ENCODE data around the gene CHI3L1.

CHI3L1 gene

DNA sequence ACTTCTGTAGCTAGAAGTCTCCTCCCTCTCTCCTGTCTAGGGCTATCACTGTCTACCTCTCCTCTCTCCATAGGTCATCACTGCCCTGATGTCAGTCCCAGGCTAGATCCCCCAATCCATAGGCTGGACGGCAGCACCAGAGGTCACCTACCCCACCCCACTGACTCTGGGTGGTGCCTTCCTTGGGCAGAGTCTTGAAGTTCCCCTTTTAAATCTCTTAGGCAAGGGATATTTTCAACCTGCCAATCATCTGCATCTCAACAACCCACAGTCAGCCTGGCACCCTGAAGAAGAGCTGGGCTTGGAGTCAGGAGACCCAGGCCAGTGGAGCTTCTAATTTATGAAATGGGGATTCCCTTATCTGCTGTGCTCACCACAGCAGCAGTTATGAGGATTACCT lies 24.1 kb downstream of the CHI3L1 start:
- TF ChIP-seq TCF12 (IDR thresholded peaks at IDR 0.05; ENCODE audit: low read depth) (no peak), TEAD4 (IDR thresholded peaks at IDR 0.05) (no peak), CREB1 (IDR thresholded peaks at IDR 0.05; ENCODE audit: low read depth) (no peak), EGR1 (IDR thresholded peaks at IDR 0.05) (no peak), FOXM1 (IDR thresholded peaks at IDR 0.05; ENCODE audit: borderline replicate concordance, low read depth) (no peak), TAF1 (IDR thresholded peaks at IDR 0.05; ENCODE audit: low read depth) (no peak), NFIC (IDR thresholded peaks at IDR 0.05) (no peak), YY1 (IDR thresholded peaks at IDR 0.05; ENCODE audit: low read depth) (no peak)
- TF ChIP-seq, protein P1, sequence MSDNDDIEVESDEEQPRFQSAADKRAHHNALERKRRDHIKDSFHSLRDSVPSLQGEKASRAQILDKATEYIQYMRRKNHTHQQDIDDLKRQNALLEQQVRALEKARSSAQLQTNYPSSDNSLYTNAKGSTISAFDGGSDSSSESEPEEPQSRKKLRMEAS (IDR thresholded peaks at IDR 0.05) = no peak
- TF ChIP-seq, protein P2, sequence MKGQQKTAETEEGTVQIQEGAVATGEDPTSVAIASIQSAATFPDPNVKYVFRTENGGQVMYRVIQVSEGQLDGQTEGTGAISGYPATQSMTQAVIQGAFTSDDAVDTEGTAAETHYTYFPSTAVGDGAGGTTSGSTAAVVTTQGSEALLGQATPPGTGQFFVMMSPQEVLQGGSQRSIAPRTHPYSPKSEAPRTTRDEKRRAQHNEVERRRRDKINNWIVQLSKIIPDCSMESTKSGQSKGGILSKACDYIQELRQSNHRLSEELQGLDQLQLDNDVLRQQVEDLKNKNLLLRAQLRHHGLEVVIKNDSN (IDR thresholded peaks at IDR 0.05) = no peak

DNA sequence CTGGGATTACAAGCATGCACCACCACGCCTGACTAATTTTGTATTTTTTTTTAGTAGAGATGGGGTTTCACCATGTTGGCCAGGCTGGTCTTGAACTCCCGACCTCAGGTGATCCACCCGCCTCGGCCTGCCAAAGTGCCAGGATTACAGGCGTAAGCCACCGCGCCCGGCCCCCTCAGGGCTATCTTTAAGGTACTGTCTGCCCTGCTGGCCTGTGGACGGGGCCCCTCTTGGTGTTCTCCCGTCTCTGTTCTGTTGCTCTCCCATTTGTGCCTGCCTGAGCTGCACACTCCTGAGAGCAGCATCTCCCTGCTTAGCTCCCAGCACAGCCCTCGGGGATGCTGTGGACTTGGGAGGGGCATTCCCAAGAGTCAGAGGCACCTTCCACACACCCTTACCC lies 24.8 kb downstream of the CHI3L1 start:
- TF ChIP-seq CREB1 (IDR thresholded peaks at IDR 0.05; ENCODE audit: low read depth) = no peak
- no peak for TF ChIP-seq ZBTB7A (IDR thresholded peaks at IDR 0.05; ENCODE audit: low read depth)
- no peak for TF ChIP-seq EP300 (IDR thresholded peaks at IDR 0.05; ENCODE audit: borderline replicate concordance)

DNA sequence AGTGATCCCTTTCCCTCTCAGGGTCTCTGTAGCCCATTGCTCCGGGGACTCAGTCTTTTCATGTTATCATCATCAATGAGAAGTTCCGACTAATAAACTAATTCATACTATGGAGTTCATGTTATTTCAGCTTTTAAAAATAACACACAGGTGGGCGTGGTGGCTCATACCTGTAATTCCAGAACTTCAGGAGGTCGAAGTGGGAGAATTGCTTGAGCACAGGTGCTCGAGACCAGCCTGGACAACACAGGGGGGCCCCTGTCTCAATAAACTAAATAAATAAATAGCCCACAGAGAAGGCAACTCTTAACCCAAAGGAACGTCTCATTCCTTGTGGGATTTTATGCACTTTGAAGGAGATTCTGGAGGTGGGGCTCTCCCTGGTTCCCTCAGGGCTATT lies 25.3 kb downstream of the CHI3L1 start:
- TF ChIP-seq EGR1 (IDR thresholded peaks at IDR 0.05) = no peak
- TF ChIP-seq, protein P2 (IDR thresholded peaks at IDR 0.05) = no peak
- peak; percentile 83 for TF ChIP-seq TCF12 (IDR thresholded peaks at IDR 0.05; ENCODE audit: low read depth)
- TF ChIP-seq EP300 (IDR thresholded peaks at IDR 0.05; ENCODE audit: borderline replicate concordance) = peak; percentile 68
- TF ChIP-seq YY1 (IDR thresholded peaks at IDR 0.05; ENCODE audit: low read depth) = no peak
- TF ChIP-seq ZBTB7A (IDR thresholded peaks at IDR 0.05; ENCODE audit: low read depth) = no peak
- TF ChIP-seq TEAD4 (IDR thresholded peaks at IDR 0.05) = peak; percentile 48; the same call in 1 of the 2 replicates
- TF ChIP-seq, protein P1 (IDR thresholded peaks at IDR 0.05) = no peak
- TF ChIP-seq RAD21 (IDR thresholded peaks at IDR 0.05; ENCODE audit: low read depth) = no peak

DNA sequence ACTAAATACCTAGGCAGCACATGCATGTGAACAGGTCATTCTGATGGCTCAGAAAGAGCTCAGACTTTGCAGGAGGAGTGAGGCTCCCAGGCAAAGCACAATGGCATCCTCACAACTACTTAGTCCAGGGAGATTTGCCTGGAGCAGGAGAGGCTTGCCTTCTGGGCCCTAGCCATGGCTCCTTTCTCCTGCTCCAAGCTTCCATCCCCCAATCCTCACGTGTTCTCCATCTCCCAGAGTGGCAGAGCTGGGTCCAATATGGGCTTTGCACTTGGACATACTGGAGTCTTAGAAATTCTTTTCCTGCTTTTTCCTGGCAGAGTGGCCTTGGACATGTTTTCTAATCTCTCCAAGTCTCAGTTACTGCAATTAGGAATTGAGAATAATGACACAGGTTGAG lies 26.7 kb downstream of the CHI3L1 start:
- TF ChIP-seq YY1 (IDR thresholded peaks at IDR 0.05; ENCODE audit: low read depth) (no peak), CEBPB (IDR thresholded peaks at IDR 0.05) (no peak), RAD21 (IDR thresholded peaks at IDR 0.05; ENCODE audit: low read depth) (no peak), EGR1 (IDR thresholded peaks at IDR 0.05) (no peak)
- TF ChIP-seq, protein P2 (IDR thresholded peaks at IDR 0.05) = no peak

DNA sequence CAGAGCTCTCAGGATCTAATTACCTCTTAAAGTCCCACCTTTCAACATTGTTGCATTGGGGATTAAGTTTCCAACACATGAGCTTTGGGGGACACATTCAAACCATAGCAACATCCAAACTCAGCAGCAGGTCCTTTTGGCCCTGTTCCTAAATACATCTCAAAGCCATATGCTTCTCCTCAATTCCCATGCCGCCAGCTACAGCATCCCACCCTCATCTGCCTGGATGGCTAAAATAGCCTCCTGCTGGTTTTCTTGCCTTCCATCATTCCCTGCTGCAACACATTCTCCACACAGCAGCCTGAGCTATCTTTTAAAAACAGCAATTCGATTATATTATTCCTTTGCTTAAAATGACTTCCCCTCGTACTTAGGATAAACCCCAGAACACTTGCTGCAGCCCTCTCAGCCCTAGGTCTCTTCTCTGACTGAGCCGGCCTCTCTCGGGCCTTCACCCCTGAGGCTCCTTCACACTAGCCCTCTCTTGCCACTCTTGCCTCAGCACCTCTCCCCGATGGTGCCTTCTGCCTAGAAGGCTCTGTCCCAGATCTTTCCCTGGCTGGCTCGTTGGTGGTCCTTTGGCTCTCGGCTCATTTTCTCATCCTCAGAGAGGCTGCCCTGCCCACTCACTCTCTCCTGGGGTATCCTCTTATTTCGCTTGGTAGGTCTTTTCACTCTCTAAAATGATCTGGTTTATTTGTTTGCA lies 27.4 kb downstream of the CHI3L1 start:
- no peak for TF ChIP-seq NFIC (IDR thresholded peaks at IDR 0.05)

DNA sequence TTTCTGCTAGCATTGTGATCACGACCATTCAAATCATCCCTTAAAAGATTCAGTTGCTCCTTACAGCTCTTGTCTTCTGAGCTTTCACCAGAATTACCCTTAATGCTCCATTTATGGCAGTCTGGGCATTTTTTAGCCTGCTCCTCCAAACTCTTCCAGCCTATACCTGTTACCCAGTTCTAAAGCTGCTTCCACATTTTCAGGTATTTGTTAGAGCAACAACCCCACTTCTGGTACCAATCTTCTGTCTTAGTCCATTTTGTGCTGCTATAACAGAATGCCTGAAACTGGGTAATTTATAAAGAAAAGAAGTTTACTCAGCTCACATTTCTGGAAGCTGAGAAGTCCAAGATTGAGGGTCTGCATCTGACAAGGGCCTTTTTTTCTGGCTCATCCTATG lies 28.1 kb downstream of the CHI3L1 start:
- no peak for TF ChIP-seq TAF1 (IDR thresholded peaks at IDR 0.05; ENCODE audit: low read depth)
- TF ChIP-seq, protein P1 (IDR thresholded peaks at IDR 0.05) = no peak
- no peak for TF ChIP-seq TEAD4 (IDR thresholded peaks at IDR 0.05)
- TF ChIP-seq RAD21 (IDR thresholded peaks at IDR 0.05; ENCODE audit: low read depth) = no peak
- TF ChIP-seq CREB1 (IDR thresholded peaks at IDR 0.05; ENCODE audit: low read depth) = no peak
- no peak for TF ChIP-seq EP300 (IDR thresholded peaks at IDR 0.05; ENCODE audit: borderline replicate concordance)
- TF ChIP-seq, protein P2 (IDR thresholded peaks at IDR 0.05) = no peak
- TF ChIP-seq CEBPB (IDR thresholded peaks at IDR 0.05) = no peak
- TF ChIP-seq YY1 (IDR thresholded peaks at IDR 0.05; ENCODE audit: low read depth) = no peak
- TF ChIP-seq FOXM1 (IDR thresholded peaks at IDR 0.05; ENCODE audit: borderline replicate concordance, low read depth) = no peak
- TF ChIP-seq ZBTB7A (IDR thresholded peaks at IDR 0.05; ENCODE audit: low read depth) = no peak
- TF ChIP-seq NFIC (IDR thresholded peaks at IDR 0.05) = no peak
- TF ChIP-seq, protein P3, sequence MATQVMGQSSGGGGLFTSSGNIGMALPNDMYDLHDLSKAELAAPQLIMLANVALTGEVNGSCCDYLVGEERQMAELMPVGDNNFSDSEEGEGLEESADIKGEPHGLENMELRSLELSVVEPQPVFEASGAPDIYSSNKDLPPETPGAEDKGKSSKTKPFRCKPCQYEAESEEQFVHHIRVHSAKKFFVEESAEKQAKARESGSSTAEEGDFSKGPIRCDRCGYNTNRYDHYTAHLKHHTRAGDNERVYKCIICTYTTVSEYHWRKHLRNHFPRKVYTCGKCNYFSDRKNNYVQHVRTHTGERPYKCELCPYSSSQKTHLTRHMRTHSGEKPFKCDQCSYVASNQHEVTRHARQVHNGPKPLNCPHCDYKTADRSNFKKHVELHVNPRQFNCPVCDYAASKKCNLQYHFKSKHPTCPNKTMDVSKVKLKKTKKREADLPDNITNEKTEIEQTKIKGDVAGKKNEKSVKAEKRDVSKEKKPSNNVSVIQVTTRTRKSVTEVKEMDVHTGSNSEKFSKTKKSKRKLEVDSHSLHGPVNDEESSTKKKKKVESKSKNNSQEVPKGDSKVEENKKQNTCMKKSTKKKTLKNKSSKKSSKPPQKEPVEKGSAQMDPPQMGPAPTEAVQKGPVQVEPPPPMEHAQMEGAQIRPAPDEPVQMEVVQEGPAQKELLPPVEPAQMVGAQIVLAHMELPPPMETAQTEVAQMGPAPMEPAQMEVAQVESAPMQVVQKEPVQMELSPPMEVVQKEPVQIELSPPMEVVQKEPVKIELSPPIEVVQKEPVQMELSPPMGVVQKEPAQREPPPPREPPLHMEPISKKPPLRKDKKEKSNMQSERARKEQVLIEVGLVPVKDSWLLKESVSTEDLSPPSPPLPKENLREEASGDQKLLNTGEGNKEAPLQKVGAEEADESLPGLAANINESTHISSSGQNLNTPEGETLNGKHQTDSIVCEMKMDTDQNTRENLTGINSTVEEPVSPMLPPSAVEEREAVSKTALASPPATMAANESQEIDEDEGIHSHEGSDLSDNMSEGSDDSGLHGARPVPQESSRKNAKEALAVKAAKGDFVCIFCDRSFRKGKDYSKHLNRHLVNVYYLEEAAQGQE (IDR thresholded peaks at IDR 0.05; ENCODE audit: low read depth) = no peak
- TF ChIP-seq EGR1 (IDR thresholded peaks at IDR 0.05) = no peak
- TF ChIP-seq TCF12 (IDR thresholded peaks at IDR 0.05; ENCODE audit: low read depth) = no peak

DNA sequence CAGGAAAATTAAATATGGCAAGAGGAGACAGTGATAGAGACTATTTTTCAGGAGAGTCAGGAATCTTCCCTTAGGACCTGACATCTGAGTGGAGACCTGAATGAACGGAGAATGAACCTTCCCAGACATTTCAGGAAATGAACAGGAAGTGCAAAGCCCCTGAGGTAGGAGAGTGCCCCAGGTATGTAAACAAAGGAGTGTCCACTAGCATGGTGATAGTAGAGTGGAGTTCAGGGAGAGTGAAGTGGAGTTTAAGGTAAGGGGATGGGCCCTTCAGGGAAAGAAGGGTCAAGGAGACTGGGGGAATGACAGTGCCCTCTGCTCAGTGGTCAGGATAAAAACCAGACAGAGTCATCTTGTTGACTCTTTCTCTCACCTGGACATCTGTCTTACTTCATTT lies 30.2 kb downstream of the CHI3L1 start:
- TF ChIP-seq TCF12 (IDR thresholded peaks at IDR 0.05; ENCODE audit: low read depth) (no peak), EP300 (IDR thresholded peaks at IDR 0.05; ENCODE audit: borderline replicate concordance) (no peak), NFIC (IDR thresholded peaks at IDR 0.05) (no peak)
